Mammary epithelial cell (primary cell): ENCODE data around the gene BCL2A1.

ENCODE experiments used
- CTCF ChIP-seq, 2 donors: IDR thresholded peaks in 1 of 2; conservative IDR thresholded peaks in 1 of 2; 2 replicates each; pipeline ENCODE4 v1.5.1; 2011 to 2012; ENCODE audit warnings: inconsistent platforms in 2 of 2, low read length in 2 of 2, mild to moderate bottlenecking in 2 of 2, control low read depth in 1 of 2, low read depth in 1 of 2; ENCODE audit not compliant: insufficient read depth in 1 of 2; ENCODE audit errors: extremely low read depth in 1 of 2
- EZH2 ChIP-seq: IDR thresholded peaks from 2 replicates; pipeline ENCODE4 v1.6.1; 2012; ENCODE audit warnings: low read length, inconsistent platforms, borderline replicate concordance

DNA sequence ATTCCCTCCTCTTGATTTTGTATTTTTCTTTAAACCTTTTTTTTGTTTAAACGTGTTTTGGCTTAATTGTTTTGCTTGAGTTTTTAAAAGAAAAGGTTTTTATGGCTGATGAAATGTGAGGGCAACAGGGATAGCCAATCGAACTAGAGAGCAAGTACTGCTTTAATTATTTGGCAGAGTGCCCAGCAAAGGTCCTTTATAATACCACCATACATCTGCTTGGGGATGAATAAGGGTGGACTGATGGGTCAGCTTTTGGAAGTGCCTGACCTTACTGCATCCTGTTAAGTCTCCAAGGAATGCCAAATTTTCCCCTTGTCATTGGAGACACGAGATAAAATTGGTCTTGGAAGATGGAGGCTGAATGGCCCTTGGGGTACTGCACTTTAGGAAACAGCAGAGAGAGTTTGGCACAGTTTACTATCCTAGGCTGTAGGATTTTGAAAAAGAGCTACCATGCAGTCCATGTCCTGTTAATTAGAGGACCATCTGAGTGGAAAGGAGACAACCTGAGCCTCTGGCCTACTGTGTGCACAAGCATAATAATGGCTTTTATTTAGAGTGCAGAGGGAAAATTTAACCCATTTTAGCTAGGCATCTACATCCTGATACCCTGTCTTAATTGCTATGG lies 54.4 kb downstream of the BCL2A1 start:
- no peak for TF ChIP-seq EZH2
- no peak for TF ChIP-seq CTCF (conservative IDR thresholded peaks at IDR 0.05 in 1 of 2, IDR thresholded peaks at IDR 0.05 in 1 of 2; ENCODE audit: extremely low read depth in 1 of 2, insufficient read depth in 1 of 2, low read depth in 1 of 2, low read length in 2 of 2)
